Parathyroid adenoma (tissue), 2 donors: ENCODE results near the gene PPCDC.

Experiments used
- H2AFZ ChIP-seq: fragments of 300-600 bp; sonication (generic); one replicate; pipeline ENCODE4 v1.7.0; 2017; ENCODE audit warnings: antibody characterized with exemption, mild to moderate bottlenecking
- H3K27ac ChIP-seq: fragments of 300-600 bp; sonication (generic); one replicate; pipeline ENCODE4 v1.7.0; 2017
- H3K27me3 ChIP-seq: fragments of 300-600 bp; sonication (generic); one replicate; pipeline ENCODE4 v1.7.0; 2017; ENCODE audit warnings: low read length; ENCODE audit not compliant: control insufficient read depth, insufficient read depth
- H3K36me3 ChIP-seq: fragments of 300-600 bp; sonication (generic); one replicate; pipeline ENCODE4 v1.7.0; 2017; ENCODE audit warnings: low read length; ENCODE audit not compliant: control insufficient read depth, insufficient read depth
- H3K4me1 ChIP-seq: fragments of 300-600 bp; sonication (generic); one replicate; pipeline ENCODE4 v1.7.0; 2017; ENCODE audit warnings: control low read depth
- H3K4me2 ChIP-seq: fragments of 300-600 bp; sonication (generic); one replicate; pipeline ENCODE4 v1.7.0; 2017; ENCODE audit warnings: low read length
- H3K4me3 ChIP-seq: fragments of 300-600 bp; sonication (generic); one replicate; pipeline ENCODE4 v1.7.0; 2017; ENCODE audit warnings: low read depth, low read length
- H3K79me2 ChIP-seq: fragments of 300-600 bp; sonication (generic); one replicate; pipeline ENCODE4 v1.7.0; 2017; ENCODE audit warnings: control low read depth
- H3K9ac ChIP-seq: fragments of 300-600 bp; sonication (generic); one replicate; pipeline ENCODE4 v1.7.0; 2017; ENCODE audit warnings: mild to moderate bottlenecking
- H3K9me3 ChIP-seq: fragments of 300-600 bp; sonication (generic); one replicate; pipeline ENCODE4 v1.7.0; 2017; ENCODE audit warnings: low read length; ENCODE audit not compliant: control insufficient read depth
- CTCF ChIP-seq: fragments of 300-600 bp; sonication (generic); IDR thresholded peaks from one replicate; pipeline ENCODE4 v1.7.0; 2017; ENCODE audit warnings: antibody characterized with exemption, mild to moderate bottlenecking
- donor health status: primary hyperparathyroidism.

The PPCDC gene

GRCh38 chr15:75008221-75008625, 15.2 kb upstream of the PPCDC start:
- H2AFZ ChIP-seq: no peak overlapping the region
- peaks cover 21% of the 10 kb centered on the region for H3K4me1 ChIP-seq
- no peak for TF ChIP-seq CTCF
- peak overlapping the region; percentile 31 for H3K4me2 ChIP-seq
- H3K36me3 ChIP-seq: no peaks in the 10 kb centered on the region
- H3K4me3 ChIP-seq: no peak overlapping the region
- no peak overlapping the region for H3K27ac ChIP-seq
- no peak overlapping the region for H3K9ac ChIP-seq
- no peaks in the 10 kb centered on the region for H3K9me3 ChIP-seq
- peaks cover 5% of the 10 kb centered on the region for H3K79me2 ChIP-seq
- H3K27me3 ChIP-seq: no peaks in the 10 kb centered on the region

GRCh38 chr15:75008629-75009326, 14.6 kb upstream of the PPCDC start:
- peaks cover 21% of the 10 kb centered on the region for H3K4me1 ChIP-seq
- H3K27ac ChIP-seq: no peak overlapping the region
- H2AFZ ChIP-seq: no peak overlapping the region
- no peak overlapping the region for H3K9ac ChIP-seq
- no peaks in the 10 kb centered on the region for H3K9me3 ChIP-seq
- no peaks in the 10 kb centered on the region for H3K36me3 ChIP-seq
- H3K79me2 ChIP-seq: peaks cover 5% of the 10 kb centered on the region
- no peaks in the 10 kb centered on the region for H3K27me3 ChIP-seq
- H3K4me3 ChIP-seq: no peak overlapping the region
- no peak overlapping the region for H3K4me2 ChIP-seq
- no peak for TF ChIP-seq CTCF

GRCh38 chr15:75016431-75016830, 7.0 kb upstream of the PPCDC start:
- no peaks in the 10 kb centered on the region for H3K27me3 ChIP-seq
- no peak overlapping the region for H2AFZ ChIP-seq
- no peak overlapping the region for H3K4me3 ChIP-seq
- no peak for TF ChIP-seq CTCF
- no peaks in the 10 kb centered on the region for H3K79me2 ChIP-seq
- H3K36me3 ChIP-seq: no peaks in the 10 kb centered on the region
- no peaks in the 10 kb centered on the region for H3K9me3 ChIP-seq
- H3K4me1 ChIP-seq: peaks cover 33% of the 10 kb centered on the region
- no peak overlapping the region for H3K9ac ChIP-seq
- H3K4me2 ChIP-seq: no peak overlapping the region
- H3K27ac ChIP-seq: peak overlapping the region; percentile 82

GRCh38 chr15:75019916-75020315, 3.5 kb upstream of the PPCDC start:
- peaks cover 9% of the 10 kb centered on the region for H3K4me1 ChIP-seq
- TF ChIP-seq CTCF: no peak
- no peaks in the 10 kb centered on the region for H3K27me3 ChIP-seq

GRCh38 chr15:75021341-75021740, 2.0 kb upstream of the PPCDC start:
- Histone ChIP-seq H3K4me3 (no peak overlapping the region), H3K9me3 (no peaks in the 10 kb centered on the region), H3K36me3 (no peaks in the 10 kb centered on the region), H3K79me2 (peaks cover 2% of the 10 kb centered on the region), H3K27ac (no peak overlapping the region), H3K27me3 (no peaks in the 10 kb centered on the region), H3K4me2 (no peak overlapping the region), H2AFZ (no peak overlapping the region), H3K9ac (no peak overlapping the region), H3K4me1 (peaks cover 7% of the 10 kb centered on the region)
- no peak for TF ChIP-seq CTCF

More at GRCh38 chr15:75019916-75020315, 3.5 kb upstream of the PPCDC start:
- Histone ChIP-seq H3K4me2 (no peak overlapping the region), H3K79me2 (peaks cover 2% of the 10 kb centered on the region), H3K4me3 (no peak overlapping the region), H3K9ac (no peak overlapping the region), H3K9me3 (no peaks in the 10 kb centered on the region), H3K36me3 (no peaks in the 10 kb centered on the region), H3K27ac (no peak overlapping the region), H2AFZ (no peak overlapping the region)
